Neuronal stem cell (in vitro differentiated cells): ENCODE data around the gene OTOG.

Experiments used
- DNase-seq: peaks from one replicate; pipeline ENCODE4 v3.0.0-alpha.2; 2013; ENCODE audit warnings: low spot score
- H2AFZ ChIP-seq: one replicate; pipeline ENCODE4 v1.6.1; 2013; ENCODE audit warnings: mild to moderate bottlenecking, low read length, inconsistent platforms
- H2AK5ac ChIP-seq: 2 replicates; pipeline ENCODE4 v1.6.1; 2013; ENCODE audit warnings: low read depth, mild to moderate bottlenecking, inconsistent platforms, low read length, moderate library complexity, mixed read lengths
- H2BK120ac ChIP-seq: 2 replicates; pipeline ENCODE4 v1.6.1; 2013; ENCODE audit warnings: low read depth, mild to moderate bottlenecking, inconsistent platforms, low read length, moderate library complexity, mixed read lengths
- H2BK12ac ChIP-seq: one replicate; pipeline ENCODE4 v1.6.1; 2013; ENCODE audit warnings: low read length, inconsistent platforms
- H2BK15ac ChIP-seq: 2 replicates; pipeline ENCODE4 v1.6.1; 2013; ENCODE audit warnings: mild to moderate bottlenecking, low read length, inconsistent platforms, mixed read lengths
- H2BK5ac ChIP-seq: one replicate; pipeline ENCODE4 v1.6.1; 2013; ENCODE audit warnings: inconsistent platforms, mild to moderate bottlenecking, low read length, moderate library complexity
- H3K14ac ChIP-seq: one replicate; pipeline ENCODE4 v1.6.1; 2013; ENCODE audit warnings: low read length, inconsistent platforms
- H3K18ac ChIP-seq: 2 replicates; pipeline ENCODE4 v1.6.1; 2013; ENCODE audit warnings: low read length, inconsistent platforms
- H3K23ac ChIP-seq: 2 replicates; pipeline ENCODE4 v1.6.1; 2013; ENCODE audit warnings: low read depth, mild to moderate bottlenecking, mixed read lengths, low read length, inconsistent platforms; ENCODE audit not compliant: poor library complexity
- H3K27ac ChIP-seq: replicated peaks from 3 replicates; pipeline ENCODE4 v1.5.1; 2013; ENCODE audit warnings: low read length, inconsistent platforms
- H3K27me3 ChIP-seq, 3 experiments: 2 replicates each; pipeline ENCODE4 v1.6.1; 2013; ENCODE audit warnings: low read length in 3 of 3, mild to moderate bottlenecking in 2 of 3, inconsistent platforms in 1 of 3, low read depth in 1 of 3, mixed read lengths in 1 of 3, moderate library complexity in 1 of 3; ENCODE audit not compliant: control insufficient read depth in 3 of 3, insufficient read depth in 3 of 3
- H3K36me3 ChIP-seq, 2 donors: replicated peaks in 1 of 2; 2 replicates each; pipeline ENCODE4 v1.6.1; 2013; ENCODE audit warnings: low read length in 2 of 2; ENCODE audit not compliant: control insufficient read depth in 2 of 2, insufficient read depth in 2 of 2
- H3K4ac ChIP-seq: 2 replicates; pipeline ENCODE4 v1.6.1; 2013; ENCODE audit warnings: inconsistent platforms, mild to moderate bottlenecking, low read length, moderate library complexity
- H3K4me1 ChIP-seq, 2 donors: 1 replicate in 1 of 2; 2 replicates in 1 of 2; pipeline ENCODE4 v1.6.1; 2013; ENCODE audit warnings: low read length in 2 of 2, low read depth in 1 of 2; ENCODE audit not compliant: control insufficient read depth in 2 of 2, insufficient read depth in 1 of 2
- H3K4me2 ChIP-seq: one replicate; pipeline ENCODE4 v1.6.1; 2013; ENCODE audit warnings: mild to moderate bottlenecking, low read length, inconsistent platforms; ENCODE audit not compliant: insufficient read depth, poor library complexity, severe bottlenecking
- H3K4me3 ChIP-seq, 2 donors: 2 replicates each; pipeline ENCODE4 v1.5.1; 2013; ENCODE audit warnings: low read length in 2 of 2, mild to moderate bottlenecking in 2 of 2, inconsistent platforms in 1 of 2, moderate library complexity in 1 of 2
- H3K79me1 ChIP-seq: one replicate; pipeline ENCODE4 v1.6.1; 2013; ENCODE audit warnings: low read depth, mild to moderate bottlenecking, inconsistent platforms, low read length, moderate library complexity
- H3K9ac ChIP-seq: one replicate; pipeline ENCODE4 v1.6.1; 2013; ENCODE audit warnings: mild to moderate bottlenecking, low read depth, low read length, inconsistent platforms; ENCODE audit not compliant: poor library complexity
- H3K9me3 ChIP-seq, 2 donors: replicated peaks in 1 of 2; 2 replicates each; pipeline versions ENCODE3 to v1.6.1; 2013; ENCODE audit warnings: low read length in 2 of 2, mild to moderate bottlenecking in 2 of 2, inconsistent platforms in 1 of 2, low read depth in 1 of 2, mixed read lengths in 1 of 2, moderate library complexity in 1 of 2; ENCODE audit not compliant: control insufficient read depth in 2 of 2, insufficient read depth in 1 of 2
- H4K8ac ChIP-seq: one replicate; pipeline ENCODE4 v1.6.1; 2013; ENCODE audit warnings: low read depth, mild to moderate bottlenecking, inconsistent platforms, low read length, moderate library complexity
- H4K91ac ChIP-seq: one replicate; pipeline ENCODE4 v1.6.1; 2013; ENCODE audit warnings: low read length, low read depth, mild to moderate bottlenecking, inconsistent platforms; ENCODE audit not compliant: poor library complexity
- WGBS, 2 donors: extraction: QIAGEN DNeasy Blood & Tissue Kit; methylation state at CpG; one replicate each; pipeline ENCODE4 v1.1.7; 2013; ENCODE audit warnings: missing lambda C conversion rate in 2 of 2, mixed read lengths in 1 of 2; ENCODE audit not compliant: insufficient read length in 2 of 2, insufficient replicate concordance in 1 of 2; ENCODE audit errors: extremely low coverage in 2 of 2; 5-methylcytosine and 5-hydroxymethylcytosine counted together

Gene OTOG

GRCh38 chr11:17673951-17674350, 126.9 kb downstream of the OTOG start:
- Histone ChIP-seq H3K4me1 (no peaks in the 10 kb centered on the region), H3K4ac (no peak overlapping the region), H3K18ac (no peak overlapping the region), H3K14ac (no peak overlapping the region), H4K8ac (no peak overlapping the region), H2BK5ac (no peak overlapping the region), H3K4me2 (no peak overlapping the region), H3K27ac (no peak overlapping the region), H2BK12ac (no peak overlapping the region), H3K27me3 (peaks cover 0 to 26% (median 0%) of the 10 kb centered on the region in 3 experiments), H3K4me3 (no peak overlapping the region), H4K91ac (no peak overlapping the region), H3K9ac (no peak overlapping the region), H3K9me3 (peaks cover 2 to 5% of the 10 kb centered on the region in 2 donors), H2AK5ac (no peak overlapping the region), H3K36me3 (no peaks in the 10 kb centered on the region), H3K23ac (no peak overlapping the region), H2AFZ (no peak overlapping the region), H2BK120ac (no peak overlapping the region), H2BK15ac (no peak overlapping the region), H3K79me1 (no peaks in the 10 kb centered on the region)
- WGBS, 2 donors, result no CpG with 5 or more reads among the region's 1 CpG
- no peak for DNase-seq

GRCh38 chr11:17682848-17683247, 135.8 kb downstream of the OTOG start:
- Histone ChIP-seq H3K14ac (no peak overlapping the region), H2BK15ac (no peak overlapping the region), H3K27me3 (peaks cover 0 to 66% (median 3%) of the 10 kb centered on the region in 3 experiments), H3K4me1 (peaks cover 0 to 5% of the 10 kb centered on the region in 2 donors), H2AK5ac (no peak overlapping the region), H2BK12ac (no peak overlapping the region), H2BK5ac (no peak overlapping the region), H4K8ac (no peak overlapping the region), H2AFZ (no peak overlapping the region), H3K18ac (no peak overlapping the region), H4K91ac (no peak overlapping the region), H3K79me1 (no peaks in the 10 kb centered on the region), H3K9me3 (peaks cover 0 to 2% of the 10 kb centered on the region in 2 donors), H3K4me2 (no peak overlapping the region), H3K23ac (no peak overlapping the region), H3K9ac (no peak overlapping the region), H3K27ac (no peak overlapping the region), H2BK120ac (no peak overlapping the region), H3K4me3 (no peak overlapping the region), H3K4ac (no peak overlapping the region), H3K36me3 (no peaks in the 10 kb centered on the region)
- DNase-seq, result no peak

- Histone ChIP-seq H3K9ac (no peak overlapping the region), H3K9me3 (peaks cover 0 to 2% of the 10 kb centered on the region in 2 donors), H2BK5ac (no peak overlapping the region), H3K4ac (no peak overlapping the region), H2AK5ac (no peak overlapping the region), H2AFZ (no peak overlapping the region), H3K27ac (no peak overlapping the region), H3K4me2 (no peak overlapping the region), H2BK12ac (no peak overlapping the region), H3K18ac (no peak overlapping the region), H3K23ac (no peak overlapping the region), H3K79me1 (no peaks in the 10 kb centered on the region), H3K4me3 (no peak overlapping the region), H3K14ac (no peak overlapping the region), H2BK120ac (no peak overlapping the region), H4K8ac (no peak overlapping the region), H4K91ac (no peak overlapping the region), H3K27me3 (peaks cover 0 to 72% (median 3%) of the 10 kb centered on the region in 3 experiments), H3K4me1 (peaks cover 0 to 5% of the 10 kb centered on the region in 2 donors), H3K36me3 (no peaks in the 10 kb centered on the region), H2BK15ac (no peak overlapping the region)
- no CpG with 5 or more reads among the region's 12 CpGs for WGBS, 2 donors
- no peak for DNase-seq
Measured at GRCh38 chr11:17683377-17684161, 136.5 kb downstream of the OTOG start.

- Histone ChIP-seq H2AK5ac (no peak overlapping the region), H4K91ac (no peak overlapping the region), H3K4me2 (no peak overlapping the region), H2BK12ac (no peak overlapping the region), H3K14ac (no peak overlapping the region), H3K9me3 (no peaks in the 10 kb centered on the region), H3K23ac (no peak overlapping the region), H3K9ac (no peak overlapping the region), H4K8ac (no peak overlapping the region), H3K36me3 (no peaks in the 10 kb centered on the region), H3K27me3 (peaks cover 0 to 74% (median 3%) of the 10 kb centered on the region in 3 experiments), H2BK15ac (no peak overlapping the region), H3K4me1 (peaks cover 0 to 5% of the 10 kb centered on the region in 2 donors), H2BK120ac (no peak overlapping the region), H2BK5ac (no peak overlapping the region), H3K27ac (no peak overlapping the region), H3K4ac (no peak overlapping the region), H3K18ac (no peak overlapping the region), H2AFZ (no peak overlapping the region), H3K4me3 (no peak overlapping the region), H3K79me1 (no peaks in the 10 kb centered on the region)
- DNase-seq, result no peak
- WGBS, 2 donors, result no CpG with 5 or more reads among the region's 5 CpGs
Measured at GRCh38 chr11:17684550-17684949, 137.5 kb downstream of the OTOG start.
